Panc1 (cell line): Measurements from ENCODE around the gene COL4A1. TPM values are rescaled to one million over a fixed set of nuclear protein-coding genes. Genes with fewer than 3 reads are reported as not detected.

Source experiments
- ATAC-seq: fragments of 200-7000 bp; cut with Tn5 transposase; 2 replicates; pipeline ENCODE4 v1.9.1; 2020; ENCODE audit warnings: mild to moderate bottlenecking, moderate library complexity
- BruUV-seq: library from RNA; stranded (reverse); fragments of 400-500 nt; replicated peaks from 2 replicates; lab custom pipeline; 2021; lab: Mats Ljungman, UMichigan
- CTCF ChIA-PET: fragments of 300-600 bp; sonication (Branson Sonifier 250); formaldehyde crosslinking; loops from one replicate; lab custom pipeline; 2022; ENCODE audit warnings: antibody characterized with exemption; lab: Charles Lee
- POLR2A ChIA-PET: fragments of 300-600 bp; sonication (Branson Sonifier 250); formaldehyde crosslinking; loops from one replicate; lab custom pipeline; 2022; ENCODE audit warnings: antibody characterized with exemption; lab: Charles Lee
- DNase-seq: peaks from one replicate; pipeline ENCODE4 v3.0.0-alpha.2; 2010; ENCODE audit warnings: low read depth, low spot score
- H3K27ac ChIP-seq: 2 replicates; pipeline ENCODE4 v1.5.1; 2011; ENCODE audit warnings: mild to moderate bottlenecking, low read length, inconsistent platforms
- H3K27me3 ChIP-seq: fragments of 200-500 bp; sonication (Bioruptor generic); 2 replicates; pipeline ENCODE4 v1.6.0; 2014; ENCODE audit warnings: low read length, inconsistent platforms; ENCODE audit not compliant: control insufficient read depth, insufficient read depth
- H3K36me3 ChIP-seq: fragments of 200-500 bp; sonication (Bioruptor generic); 2 replicates; pipeline ENCODE4 v1.5.1; 2014; ENCODE audit warnings: inconsistent platforms, mild to moderate bottlenecking, low read length, moderate library complexity; ENCODE audit not compliant: control insufficient read depth, insufficient read depth
- H3K4me1 ChIP-seq: 2 replicates; pipeline ENCODE4 v1.5.1; 2011; ENCODE audit warnings: inconsistent platforms, mild to moderate bottlenecking, low read length, moderate library complexity; ENCODE audit not compliant: control insufficient read depth, insufficient read depth
- H3K4me3 ChIP-seq, 2 experiments: 2 replicates each; pipeline ENCODE4 v1.5.1; 2011 to 2012; ENCODE audit warnings: low read depth in 2 of 2, low read length in 2 of 2, mild to moderate bottlenecking in 2 of 2, inconsistent platforms in 1 of 2, moderate library complexity in 1 of 2
- H3K9me3 ChIP-seq: fragments of 200-500 bp; sonication (Bioruptor generic); 2 replicates; pipeline ENCODE4 v1.5.1; 2014; ENCODE audit warnings: low read depth, mild to moderate bottlenecking, inconsistent platforms, low read length, moderate library complexity; ENCODE audit not compliant: control insufficient read depth, insufficient read depth
- CTCF ChIP-seq: fragments of 450-650 bp; IDR thresholded peaks from 2 replicates; pipeline ENCODE4 v1.5.1; 2017; ENCODE audit warnings: mild to moderate bottlenecking
- POLR2AphosphoS5 ChIP-seq: IDR thresholded peaks from 2 replicates; pipeline ENCODE4 v1.6.1; 2012; ENCODE audit warnings: mild to moderate bottlenecking, low read depth, low read length, moderate library complexity
- REST ChIP-seq, 2 experiments: IDR thresholded peaks; 2 replicates each; pipeline ENCODE4 v1.6.1; 2011 to 2012; ENCODE audit warnings: low read depth in 2 of 2, control low read depth in 1 of 2, low read length in 1 of 2, mild to moderate bottlenecking in 1 of 2, moderate library complexity in 1 of 2; ENCODE audit not compliant: insufficient read depth in 1 of 2
- SIN3A ChIP-seq: IDR thresholded peaks from 2 replicates; pipeline ENCODE4 v1.6.1; 2012; ENCODE audit warnings: low read depth, mild to moderate bottlenecking, low read length, moderate library complexity, borderline replicate concordance; ENCODE audit not compliant: insufficient read depth
- TCF7L2 ChIP-seq: IDR thresholded peaks from 2 replicates; pipeline ENCODE4 v1.6.1; 2011; ENCODE audit warnings: mild to moderate bottlenecking, low read depth, low read length, inconsistent platforms
- in situ Hi-C: cut with HindIII; loops from 2 replicates; pipeline ENCODE4 v1.10.0; 2016; ENCODE audit warnings: low sequenced_read_pairs, low pct_unique_long_range_greater_than_20kb
- intact Hi-C: fragments of 100-400 bp; cut with micrococcal nuclease; formaldehyde crosslinking; loops from one replicate; pipeline ENCODE4 v1.10.0; 2022; ENCODE audit not compliant: unreplicated experiment
- total RNA-seq: library from RNA; stranded (reverse); gene quantifications from one replicate; pipeline ENCODE4 v1.2.1, GENCODE V29; 2021; ENCODE audit not compliant: unreplicated experiment

The COL4A1 gene
- total RNA-seq, 1 experiment from 2014 or later: 1.1 TPM

- TF ChIP-seq REST (IDR thresholded peaks at IDR 0.05; ENCODE audit: insufficient read depth in 1 of 2, low read depth in 2 of 2, low read length in 1 of 2) (no peak), CTCF (no peak), POLR2AphosphoS5 (no peak), SIN3A (no peak), TCF7L2 (no peak)
- CTCF ChIA-PET: no interaction called here
- intact Hi-C loops: no loop called here
Measured at GRCh38 chr13:110263404-110263803, 43.6 kb downstream of the COL4A1 start.

GRCh38 chr13:110262508-110263291 is 44.3 kb downstream of the COL4A1 start:
- BruUV-seq: no TSS peak
- H3K27me3 ChIP-seq: no peaks in the 10 kb centered on the region; the same call in 1 of the 2 replicates
- no peaks in the 10 kb centered on the region for H3K9me3 ChIP-seq
- no peak for TF ChIP-seq SIN3A
- no peak for TF ChIP-seq REST (IDR thresholded peaks at IDR 0.05; ENCODE audit: insufficient read depth in 1 of 2, low read depth in 2 of 2, low read length in 1 of 2)
- no peak for TF ChIP-seq POLR2AphosphoS5
- TF ChIP-seq TCF7L2: no peak
- TF ChIP-seq CTCF: no peak
- ATAC-seq (no peak), DNase-seq (no peak)
- no peaks in the 10 kb centered on the region for H3K4me1 ChIP-seq
- no peak overlapping the region for H3K27ac ChIP-seq
- H3K4me3 ChIP-seq: no peak overlapping the region
- ChIA-PET CTCF (no interaction called here), POLR2A (no interaction called here)
- in situ Hi-C loops (no loop called here), intact Hi-C loops (no loop called here)
- no peaks in the 10 kb centered on the region for H3K36me3 ChIP-seq

More at GRCh38 chr13:110263404-110263803, 43.6 kb downstream of the COL4A1 start:
- Histone ChIP-seq H3K4me1 (no peaks in the 10 kb centered on the region), H3K9me3 (no peaks in the 10 kb centered on the region), H3K27me3 (no peaks in the 10 kb centered on the region; the same call in 1 of the 2 replicates), H3K36me3 (no peaks in the 10 kb centered on the region), H3K4me3 (no peak overlapping the region), H3K27ac (no peak overlapping the region)
- no peak for ATAC-seq
- POLR2A ChIA-PET: no interaction called here
- no peak for DNase-seq
- no TSS peak for BruUV-seq
- in situ Hi-C loops: no loop called here
